Retinal pigment epithelial cell (primary cell): ENCODE measurements around the gene P4HB.

Source experiments
- DNase-seq: peaks from one replicate; pipeline ENCODE4 v3.0.0-alpha.2; 2010; ENCODE audit warnings: low read depth
- H3K4me3 ChIP-seq: 2 replicates; pipeline ENCODE4 v1.5.1; 2011; ENCODE audit warnings: mild to moderate bottlenecking, low read length, control low read depth, moderate library complexity
- TF ChIP-seq, protein P1 (sequence below): conservative IDR thresholded peaks from 2 replicates; pipeline ENCODE4 v1.5.1; 2011; ENCODE audit warnings: low read depth, low read length, control low read depth, inconsistent platforms

P4HB gene

DNA sequence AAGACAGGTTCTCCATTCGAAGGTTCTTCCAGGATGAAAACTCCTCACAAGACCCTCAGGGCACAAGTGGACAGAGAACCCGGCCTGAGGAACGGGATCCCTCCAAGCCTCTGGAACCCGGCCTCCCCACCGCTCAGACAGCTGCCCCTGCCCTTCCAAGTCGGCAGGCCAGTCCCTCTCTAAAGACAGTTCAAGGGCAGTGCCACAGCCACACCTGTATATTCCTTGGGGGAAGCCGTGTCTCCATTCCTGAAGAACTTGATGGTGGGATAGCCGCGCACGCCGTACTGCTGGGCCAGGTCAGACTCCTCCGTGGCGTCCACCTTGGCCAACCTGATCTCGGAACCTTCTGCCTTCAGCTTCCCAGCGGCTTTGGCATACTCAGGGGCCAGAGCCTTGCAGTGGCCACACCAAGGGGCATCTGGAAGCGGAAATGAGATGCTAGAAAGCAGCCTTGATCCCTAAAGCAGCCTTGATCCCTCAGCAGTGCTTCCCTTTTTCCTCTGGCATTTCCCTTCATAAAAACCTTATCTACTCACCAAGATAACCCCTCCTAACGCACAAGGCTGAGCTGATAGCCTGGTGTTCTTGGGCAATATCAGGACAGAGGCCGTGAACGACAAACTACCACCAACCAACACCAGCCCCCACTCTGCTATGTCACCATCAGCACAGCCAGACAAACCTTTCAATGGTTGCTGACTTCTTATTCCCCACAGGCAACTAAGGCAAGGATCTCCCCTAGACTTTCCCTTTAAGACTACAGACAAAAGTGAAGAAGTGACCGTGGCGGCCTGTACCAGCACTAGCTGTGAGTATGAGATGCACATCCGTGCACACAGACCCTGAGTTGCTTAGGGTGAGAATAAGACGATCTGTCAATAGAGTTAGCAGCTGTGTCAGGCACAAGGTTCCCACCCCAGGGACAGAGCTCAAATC is 1.1 kb downstream of the P4HB start:
- TF ChIP-seq, protein P1, sequence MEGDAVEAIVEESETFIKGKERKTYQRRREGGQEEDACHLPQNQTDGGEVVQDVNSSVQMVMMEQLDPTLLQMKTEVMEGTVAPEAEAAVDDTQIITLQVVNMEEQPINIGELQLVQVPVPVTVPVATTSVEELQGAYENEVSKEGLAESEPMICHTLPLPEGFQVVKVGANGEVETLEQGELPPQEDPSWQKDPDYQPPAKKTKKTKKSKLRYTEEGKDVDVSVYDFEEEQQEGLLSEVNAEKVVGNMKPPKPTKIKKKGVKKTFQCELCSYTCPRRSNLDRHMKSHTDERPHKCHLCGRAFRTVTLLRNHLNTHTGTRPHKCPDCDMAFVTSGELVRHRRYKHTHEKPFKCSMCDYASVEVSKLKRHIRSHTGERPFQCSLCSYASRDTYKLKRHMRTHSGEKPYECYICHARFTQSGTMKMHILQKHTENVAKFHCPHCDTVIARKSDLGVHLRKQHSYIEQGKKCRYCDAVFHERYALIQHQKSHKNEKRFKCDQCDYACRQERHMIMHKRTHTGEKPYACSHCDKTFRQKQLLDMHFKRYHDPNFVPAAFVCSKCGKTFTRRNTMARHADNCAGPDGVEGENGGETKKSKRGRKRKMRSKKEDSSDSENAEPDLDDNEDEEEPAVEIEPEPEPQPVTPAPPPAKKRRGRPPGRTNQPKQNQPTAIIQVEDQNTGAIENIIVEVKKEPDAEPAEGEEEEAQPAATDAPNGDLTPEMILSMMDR = no peak
- DNase-seq = no peak
- peak overlapping the region; percentile 76 for H3K4me3 ChIP-seq

DNA sequence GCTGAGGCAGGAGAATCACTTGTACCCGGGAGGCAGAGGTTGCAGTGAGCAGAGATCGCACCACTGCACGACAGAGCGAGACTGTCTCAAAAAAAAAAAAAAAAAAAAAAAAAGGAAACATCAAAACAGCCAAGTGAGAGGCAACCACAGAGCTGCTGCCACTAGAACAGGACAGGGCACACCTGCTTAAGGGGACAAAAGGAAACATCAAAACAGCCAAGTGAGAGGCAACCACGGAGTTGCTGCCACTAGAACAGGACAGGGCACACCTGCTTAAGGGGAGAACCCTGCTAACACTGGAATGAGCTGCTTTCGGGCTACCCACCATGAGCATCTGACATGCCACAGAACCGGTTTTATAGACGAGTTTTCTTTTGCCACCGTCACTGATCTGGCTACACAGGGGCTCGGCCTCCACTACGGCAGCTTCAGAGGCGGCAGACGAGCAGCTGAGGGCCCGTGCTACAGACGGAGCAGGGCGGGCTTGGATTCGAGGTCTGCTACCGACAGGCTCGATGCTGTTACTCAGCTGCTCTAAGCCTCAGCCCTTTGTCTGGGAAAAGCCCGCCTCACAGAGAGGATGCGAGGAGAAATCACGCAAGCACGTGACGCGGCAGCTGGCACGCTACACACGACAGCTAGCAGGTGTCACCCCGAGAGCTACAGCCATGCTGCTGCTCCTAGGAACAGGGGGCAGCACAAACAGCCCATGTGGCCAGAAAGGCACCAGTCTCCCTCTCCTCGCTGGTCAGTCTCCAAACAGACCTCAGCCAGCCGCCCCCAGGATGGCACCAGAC is 2.0 kb downstream of the P4HB start:
- H3K4me3 ChIP-seq = no peak overlapping the region
- DNase-seq = no peak
- TF ChIP-seq, protein P1 = no peak

DNA sequence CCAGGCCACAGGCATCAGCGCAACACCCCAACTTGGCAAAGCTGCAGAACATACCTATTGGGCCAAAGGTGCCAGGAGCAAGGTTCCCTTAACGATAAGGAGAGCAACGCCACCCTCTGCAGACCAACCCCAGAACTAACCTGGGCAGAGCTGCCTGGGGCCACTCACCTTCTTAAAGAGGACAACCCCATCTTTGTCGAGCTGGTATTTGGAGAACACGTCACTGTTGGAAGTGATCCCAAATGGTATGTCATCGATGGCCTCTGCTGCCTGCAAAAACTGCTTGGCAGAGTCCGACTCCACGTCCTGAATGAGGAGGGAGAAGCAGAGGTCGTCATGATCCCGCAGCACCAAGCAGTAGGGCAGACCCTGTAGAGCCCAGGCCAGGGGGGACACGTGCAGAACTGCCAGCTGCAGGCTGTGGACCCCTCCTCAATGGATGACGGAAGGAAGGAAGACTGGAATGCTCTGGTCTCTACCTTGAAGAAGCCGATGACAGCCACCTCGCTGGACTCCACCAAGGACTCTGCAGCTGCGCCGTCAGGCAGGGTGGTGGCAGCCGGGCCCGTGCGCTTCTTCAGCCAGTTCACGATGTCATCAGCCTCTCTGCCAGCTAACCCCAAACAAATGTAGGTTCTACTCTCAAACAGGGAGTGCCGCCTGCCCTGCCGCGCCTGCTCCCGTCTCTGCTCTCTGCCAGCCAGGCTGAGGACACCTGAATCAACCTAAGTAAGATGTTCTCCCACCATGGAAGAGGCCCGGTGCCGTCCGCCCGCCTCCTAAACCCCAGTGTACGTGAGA is 5.2 kb downstream of the P4HB start:
- H3K4me3 ChIP-seq = no peak overlapping the region
- TF ChIP-seq, protein P1 = no peak
- no peak for DNase-seq

DNA sequence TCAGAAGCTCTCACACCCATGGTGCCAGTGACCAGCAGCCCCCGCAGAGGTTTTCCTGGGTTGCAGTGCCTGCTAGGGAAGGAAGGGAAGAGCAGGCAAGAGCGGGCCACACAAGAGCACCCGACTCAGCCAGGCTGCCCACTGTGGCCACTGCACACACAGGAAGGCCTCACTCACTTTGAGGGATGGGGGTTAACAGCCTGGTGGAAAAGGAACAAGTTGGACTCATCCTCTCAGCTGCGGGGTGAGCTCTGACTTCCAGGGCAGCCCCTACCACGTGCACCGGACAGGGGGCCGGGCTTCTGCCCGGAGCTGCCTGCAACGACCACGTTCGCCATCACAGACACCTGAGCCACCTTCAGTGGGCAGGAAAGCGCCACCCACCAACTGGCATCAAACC is 8.1 kb downstream of the P4HB start:
- no peak overlapping the region for H3K4me3 ChIP-seq
- TF ChIP-seq, protein P1 = no peak
- DNase-seq = no peak

DNA sequence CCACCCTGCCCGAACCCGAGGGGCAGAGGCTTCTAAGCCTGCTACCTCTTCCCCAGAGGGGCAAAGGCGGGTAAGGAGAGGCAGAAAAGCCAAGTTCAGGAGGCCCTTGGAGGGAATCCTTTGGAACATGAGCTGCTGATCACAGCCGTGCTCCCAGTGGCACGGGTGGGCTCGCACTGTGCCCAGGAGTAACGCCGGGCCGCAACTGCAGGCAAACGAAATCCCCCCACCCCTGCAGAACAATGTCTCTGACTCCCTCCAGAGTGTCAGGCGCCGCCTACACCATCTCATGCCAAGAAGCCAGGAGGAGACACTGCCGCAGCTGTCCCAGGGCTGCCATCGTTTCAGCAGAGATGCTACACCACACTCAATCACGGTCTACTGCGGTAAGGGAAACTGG is 8.9 kb downstream of the P4HB start:
- no peak for DNase-seq
- no peak overlapping the region for H3K4me3 ChIP-seq
- TF ChIP-seq, protein P1 = no peak

DNA sequence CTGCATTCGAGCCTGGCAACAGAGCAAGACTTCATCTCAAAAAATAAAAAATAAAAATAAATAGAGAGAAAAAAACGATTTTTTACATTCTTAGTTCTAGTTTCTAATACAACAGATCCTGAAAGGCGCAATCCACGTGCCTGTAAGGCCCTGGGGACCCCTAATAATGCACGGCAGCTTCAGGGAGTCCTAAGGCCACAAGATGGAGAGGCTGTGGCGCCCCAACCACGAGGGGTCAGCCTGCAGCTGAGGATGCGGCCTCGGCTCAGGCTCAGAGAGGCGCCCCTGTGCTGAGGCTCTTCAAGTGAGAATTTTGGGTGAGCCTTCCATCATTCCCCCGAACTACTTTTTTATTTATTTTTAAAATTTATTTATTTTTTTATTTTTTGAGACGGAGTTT is 10.9 kb downstream of the P4HB start:
- H3K4me3 ChIP-seq = no peak overlapping the region
- no peak for DNase-seq
- TF ChIP-seq, protein P1 = no peak
